ENCODE measurements around the gene AKR1C1.
"Not testable (repeated sequence)": the region's sequence is repeated elsewhere in the genome, so short reads cannot be mapped to it uniquely, and the experiment has no call there.

Gene AKR1C1

DNA sequence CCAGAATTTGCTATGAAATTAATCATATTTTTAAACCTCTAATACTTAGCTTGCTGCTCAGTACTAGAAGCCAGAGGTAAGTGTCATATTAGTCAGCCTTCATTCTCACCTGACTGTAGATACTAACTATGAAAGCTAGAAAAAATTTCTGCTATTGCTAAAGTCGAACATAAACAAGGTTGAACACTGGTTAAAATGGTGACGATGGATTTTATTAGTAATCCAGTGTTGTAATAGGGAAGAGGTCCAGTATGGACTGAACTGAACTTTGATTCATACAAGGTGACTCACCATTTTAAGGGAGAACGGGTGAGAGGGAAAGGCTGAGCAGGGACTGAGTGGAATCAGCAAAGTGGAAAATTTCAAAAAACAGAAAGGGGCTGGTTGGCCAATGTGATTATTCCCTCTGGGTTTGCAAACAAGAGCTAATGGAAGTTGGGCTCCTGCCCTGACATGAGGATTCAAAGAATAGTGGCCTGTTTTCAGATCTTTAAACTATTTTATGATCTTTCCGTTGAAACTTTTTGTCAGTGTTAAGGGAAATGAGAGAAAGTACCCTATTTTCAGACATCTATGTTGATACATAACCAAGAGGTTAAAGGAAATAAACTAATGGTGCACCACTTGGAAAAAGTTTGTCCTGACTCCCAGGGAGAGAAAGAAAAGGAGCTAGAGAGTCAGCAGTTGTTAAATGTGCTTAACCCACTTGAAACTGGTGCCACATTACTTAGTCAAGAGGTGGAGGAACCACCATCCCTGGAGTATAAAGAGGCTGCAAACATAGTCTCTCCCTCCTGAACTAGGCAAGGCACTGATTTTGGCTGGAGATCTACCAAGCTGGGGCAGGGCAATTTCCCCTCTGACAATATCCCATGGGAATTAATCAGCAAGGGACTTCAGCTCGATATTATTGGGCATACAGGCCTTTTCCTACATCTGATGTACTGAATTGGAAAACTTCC lies 15.3 kb upstream of the AKR1C1 start:
- no peak for DNase-seq (ENCODE audit: low read depth)

- not testable (repeated sequence) for DNase-seq (ENCODE audit: low read depth)
These were observed 11.6 kb upstream of the AKR1C1 start for GRCh38 chr10:4951512-4952162.

DNA sequence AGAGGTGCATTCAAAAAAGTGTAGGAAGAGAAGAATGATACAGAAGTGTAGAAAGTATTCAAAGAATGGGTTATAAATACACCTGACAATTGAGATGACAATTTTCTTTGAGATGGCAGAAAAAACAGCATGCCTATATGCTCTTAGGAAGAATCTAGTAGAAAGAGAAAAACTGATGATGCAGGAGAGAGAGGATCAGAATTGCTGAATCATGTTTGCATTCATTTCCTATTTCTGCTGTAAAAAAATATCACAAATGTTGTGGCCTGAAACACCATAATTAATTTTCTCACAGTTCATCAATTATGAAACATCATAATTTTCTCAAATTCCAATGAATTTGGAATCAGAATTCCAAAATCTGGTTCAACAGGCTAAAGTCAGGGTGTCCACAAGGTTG lies 9.8 kb upstream of the AKR1C1 start:
- DNase-seq (ENCODE audit: low read depth), result no peak

DNA sequence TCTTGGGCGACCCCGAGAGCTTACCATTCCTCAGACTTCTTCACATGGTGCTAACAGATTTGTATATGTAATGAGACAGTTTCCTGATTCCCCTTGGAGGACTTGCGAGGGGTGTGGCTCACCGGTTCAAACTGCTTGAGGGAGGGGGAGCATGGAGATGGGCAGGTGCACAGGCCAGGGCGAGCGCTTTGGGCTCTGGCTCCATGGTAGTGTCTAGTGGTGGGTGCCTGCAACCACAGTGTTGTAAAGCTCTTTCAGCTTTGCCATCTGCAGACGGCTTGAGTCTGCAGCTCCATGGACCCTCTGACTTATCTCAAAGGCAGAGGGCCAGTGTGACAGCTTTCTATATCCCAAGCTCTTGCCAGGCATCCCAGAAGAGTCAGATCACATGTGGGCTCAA lies 7.1 kb upstream of the AKR1C1 start:
- DNase-seq (ENCODE audit: low read depth), result not testable (repeated sequence)

- DNase-seq (ENCODE audit: low read depth), result not testable (repeated sequence)
These were observed 6.1 kb upstream of the AKR1C1 start for GRCh38 chr10:4956955-4957645.

DNA sequence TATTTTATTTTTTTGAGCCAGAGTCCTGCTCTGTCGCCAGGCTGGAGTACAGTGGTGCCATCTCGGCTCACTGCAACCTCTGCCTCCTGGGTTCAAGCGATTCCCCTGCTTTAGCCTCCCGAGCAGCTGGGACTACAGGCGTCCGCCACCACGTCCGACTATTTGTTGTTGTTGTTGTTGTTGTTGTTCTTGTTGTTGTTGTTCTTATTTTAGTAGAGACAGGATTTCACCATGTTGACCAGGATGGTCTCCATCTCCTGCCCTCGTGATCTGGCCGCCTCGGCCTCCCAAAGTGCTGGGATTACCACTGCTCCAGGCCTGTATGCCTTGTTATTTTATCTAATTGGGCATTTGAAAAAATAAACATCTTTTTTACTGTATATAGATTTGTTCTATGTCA lies 1.7 kb upstream of the AKR1C1 start:
- DNase-seq (ENCODE audit: low read depth), result not testable (repeated sequence)

GRCh38 chr10:4962308-4962707 lies 907 bp upstream of the AKR1C1 start:
- DNase-seq (ENCODE audit: low read depth), result not testable (repeated sequence)

GRCh38 chr10:4963815-4964154 lies 570 bp downstream of the AKR1C1 start:
- DNase-seq (ENCODE audit: low read depth), result not testable (repeated sequence)

- DNase-seq (ENCODE audit: low read depth), result not testable (repeated sequence)
These were observed 2.5 kb downstream of the AKR1C1 start for GRCh38 chr10:4965763-4966162.

DNA sequence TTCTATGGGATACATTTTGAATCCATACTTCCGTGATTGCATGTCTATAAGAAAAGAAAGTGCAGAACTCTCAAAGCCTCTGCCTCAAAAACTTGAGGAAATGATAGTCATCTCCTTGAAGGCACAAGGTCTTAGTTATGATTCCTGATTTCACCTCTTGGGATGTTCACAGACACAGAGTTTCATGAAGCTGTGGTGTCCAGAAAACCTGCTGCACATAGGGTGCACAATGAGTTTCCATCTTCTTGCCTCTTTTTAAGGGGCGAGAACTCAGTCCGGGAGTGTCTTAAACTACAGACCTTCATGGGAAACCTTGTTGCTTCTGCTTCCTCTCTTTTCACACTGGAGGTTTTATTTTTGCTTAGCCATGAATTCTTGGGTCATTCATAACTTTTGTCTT lies 4.0 kb downstream of the AKR1C1 start:
- not testable (repeated sequence) for DNase-seq (ENCODE audit: low read depth)

DNA sequence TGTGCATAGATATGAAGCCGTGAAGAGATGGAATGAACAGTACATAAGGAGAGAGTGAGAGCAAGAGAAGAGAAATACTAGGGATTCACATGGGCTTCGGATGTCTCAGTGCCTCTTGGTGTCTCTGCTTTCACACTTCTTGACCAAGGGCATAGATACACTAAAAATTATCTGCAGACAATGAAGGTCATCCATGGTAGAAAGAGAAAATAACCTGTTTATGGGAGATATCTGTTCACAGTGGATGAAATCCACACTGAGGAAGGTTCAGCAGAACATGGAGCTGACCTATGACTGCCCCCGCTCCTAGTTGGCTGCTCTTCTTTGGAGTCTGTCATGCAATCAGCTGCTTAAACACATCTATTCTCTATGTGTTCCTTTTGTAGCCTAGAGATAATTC lies 6.1 kb downstream of the AKR1C1 start:
- not testable (repeated sequence) for DNase-seq (ENCODE audit: low read depth)

GRCh38 chr10:4970362-4970761 lies 7.1 kb downstream of the AKR1C1 start:
- not testable (repeated sequence) for DNase-seq (ENCODE audit: low read depth)

DNA sequence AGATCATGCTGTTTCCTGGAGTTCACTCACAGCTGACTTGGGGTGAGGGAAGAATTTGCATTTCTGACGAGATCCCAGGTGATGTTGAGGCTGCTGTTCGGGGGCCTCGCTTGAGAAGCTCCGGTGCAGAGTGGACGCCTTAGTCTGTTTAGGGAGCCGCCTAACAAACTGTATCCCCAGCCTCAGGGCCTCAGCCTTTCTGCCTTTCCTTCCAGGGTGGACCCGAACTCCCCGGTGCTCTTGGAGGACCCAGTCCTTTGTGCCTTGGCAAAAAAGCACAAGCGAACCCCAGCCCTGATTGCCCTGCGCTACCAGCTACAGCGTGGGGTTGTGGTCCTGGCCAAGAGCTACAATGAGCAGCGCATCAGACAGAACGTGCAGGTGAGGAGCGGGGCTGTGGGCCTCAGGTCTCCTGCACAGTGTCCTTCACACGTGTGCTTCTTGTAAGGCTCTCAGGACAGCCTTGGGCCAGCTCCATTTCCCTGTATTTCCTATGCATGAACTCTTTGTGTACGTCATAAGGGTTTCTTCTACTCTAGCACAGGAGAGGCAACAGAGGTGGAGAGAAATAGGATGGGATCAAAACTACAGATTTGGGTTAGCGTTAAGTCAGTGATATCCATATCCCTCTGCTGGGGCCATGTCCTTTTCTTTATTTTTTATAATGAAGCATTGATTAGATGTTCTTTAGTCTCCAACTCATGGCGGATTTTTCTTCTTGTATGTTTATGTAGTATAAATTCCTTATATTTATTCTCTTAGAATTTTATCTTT lies 9.3 kb downstream of the AKR1C1 start:
- not testable (repeated sequence) for DNase-seq (ENCODE audit: low read depth)

DNA sequence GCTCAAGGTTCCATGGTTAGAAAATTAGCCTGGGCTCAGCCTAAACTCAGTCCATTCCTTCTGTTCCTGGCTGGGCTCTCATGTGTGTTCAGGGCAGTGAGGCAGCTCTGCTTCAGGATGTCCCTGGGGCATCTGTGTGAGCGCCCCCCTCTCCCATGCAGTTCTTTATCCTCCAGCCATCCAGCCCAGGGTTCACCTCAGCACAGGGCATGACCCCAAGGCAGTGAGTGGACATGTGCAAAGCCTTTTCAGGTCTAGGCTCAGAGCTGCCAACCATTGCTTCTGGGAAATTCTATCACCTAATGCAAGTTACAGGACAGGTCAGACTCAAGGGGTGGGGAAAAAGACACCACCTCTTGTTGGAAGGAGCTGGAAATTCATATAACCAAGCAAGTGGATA lies 10.1 kb downstream of the AKR1C1 start:
- DNase-seq (ENCODE audit: low read depth), result not testable (repeated sequence)

DNA sequence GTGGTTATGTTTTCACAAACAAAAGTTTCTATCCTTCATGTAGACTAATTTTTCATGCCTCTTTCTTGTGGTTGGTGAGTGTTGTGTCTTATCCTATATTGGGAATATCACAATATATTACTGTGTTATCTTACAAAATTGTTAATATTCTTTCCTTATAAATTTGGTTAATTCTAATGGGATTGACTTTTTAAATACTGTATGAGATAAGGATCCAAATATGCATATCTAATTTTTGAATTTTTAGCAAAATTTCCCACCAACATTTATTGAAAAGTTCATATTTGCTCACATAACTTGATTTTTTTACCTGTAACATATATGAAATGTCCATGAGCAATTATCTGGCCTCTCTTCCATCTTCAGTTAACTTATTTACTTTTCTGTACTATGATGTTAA lies 11.2 kb downstream of the AKR1C1 start:
- not testable (repeated sequence) for DNase-seq (ENCODE audit: low read depth)

DNA sequence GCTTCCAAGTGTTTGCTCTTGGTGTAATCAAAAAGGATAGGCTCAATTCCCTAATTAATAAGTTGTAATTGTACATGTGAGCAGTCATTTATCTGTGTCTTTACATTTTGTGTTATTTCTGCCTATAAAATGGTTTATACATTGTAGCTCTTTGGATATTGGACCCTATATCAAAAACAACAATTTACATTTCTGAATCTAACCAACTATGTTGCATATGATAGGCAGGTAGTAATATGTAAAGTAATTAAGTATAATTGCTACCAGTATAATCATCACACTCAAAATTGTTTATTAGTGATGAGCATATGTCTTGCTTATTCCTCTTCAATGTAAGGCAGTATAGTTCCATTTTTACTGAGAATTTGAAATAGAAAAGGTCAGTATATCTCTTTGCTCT lies 13.8 kb downstream of the AKR1C1 start:
- DNase-seq (ENCODE audit: low read depth), result no peak

- DNase-seq (ENCODE audit: low read depth), result no peak
These were observed 15.7 kb downstream of the AKR1C1 start for GRCh38 chr10:4978870-4979269.

DNA sequence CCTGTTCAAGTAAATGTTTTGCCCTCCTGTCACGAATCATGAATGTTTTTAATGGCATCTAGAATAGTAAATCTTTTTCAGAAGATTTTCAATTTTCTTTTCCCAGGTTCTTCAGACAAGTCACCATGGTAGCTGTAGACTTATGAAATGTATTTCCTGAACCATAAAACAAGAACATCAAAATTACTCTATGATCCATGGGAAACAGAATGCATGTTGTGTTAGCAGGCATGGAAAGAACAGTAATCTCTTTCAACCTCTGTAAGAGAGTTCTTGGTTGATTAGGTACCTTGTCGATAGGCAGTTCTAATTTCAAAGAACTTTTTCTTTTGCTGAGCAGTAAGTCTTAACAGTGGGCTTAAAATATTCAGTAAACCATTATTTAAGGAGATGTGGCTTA lies 17.6 kb downstream of the AKR1C1 start:
- no peak for DNase-seq (ENCODE audit: low read depth)

DNA sequence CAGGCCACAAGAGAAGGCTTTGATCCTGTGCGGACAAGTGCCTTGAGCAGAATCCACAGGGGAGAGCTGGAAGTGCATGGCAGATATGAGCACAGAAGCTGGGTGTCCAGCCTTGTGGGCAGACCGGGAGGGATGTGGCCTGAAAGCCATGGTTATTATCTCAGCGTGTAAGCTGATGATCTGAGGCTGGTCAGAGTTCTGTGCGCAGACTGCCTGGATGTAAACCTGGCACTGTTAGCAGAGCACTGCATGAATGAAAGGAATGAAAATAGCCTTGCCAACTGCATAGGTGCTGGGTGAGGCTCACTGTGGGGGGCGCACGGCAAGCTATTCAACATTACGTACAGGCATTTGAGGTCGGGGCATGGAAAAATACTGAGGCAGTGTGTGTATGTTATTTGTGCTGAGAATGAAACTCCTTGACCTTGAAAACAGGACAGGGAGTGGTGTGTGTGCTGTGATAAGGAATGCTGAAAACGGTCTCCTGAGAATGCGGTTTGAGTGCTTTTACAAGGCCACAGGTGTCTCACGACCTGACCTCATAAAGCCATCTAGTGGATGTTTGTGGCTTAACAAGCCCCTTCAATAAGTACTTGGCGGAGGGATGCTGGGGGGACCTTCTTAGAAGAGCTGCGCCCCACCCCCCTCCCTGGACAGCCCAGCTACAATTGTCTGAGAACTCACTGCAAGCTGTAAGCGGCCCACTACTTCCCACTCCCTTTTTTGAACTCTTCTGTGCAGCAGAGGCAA lies 18.7 kb downstream of the AKR1C1 start:
- DNase-seq (ENCODE audit: low read depth), result no peak

GRCh38 chr10:4982764-4983226 lies 19.6 kb downstream of the AKR1C1 start:
- DNase-seq (ENCODE audit: low read depth), result no peak

DNA sequence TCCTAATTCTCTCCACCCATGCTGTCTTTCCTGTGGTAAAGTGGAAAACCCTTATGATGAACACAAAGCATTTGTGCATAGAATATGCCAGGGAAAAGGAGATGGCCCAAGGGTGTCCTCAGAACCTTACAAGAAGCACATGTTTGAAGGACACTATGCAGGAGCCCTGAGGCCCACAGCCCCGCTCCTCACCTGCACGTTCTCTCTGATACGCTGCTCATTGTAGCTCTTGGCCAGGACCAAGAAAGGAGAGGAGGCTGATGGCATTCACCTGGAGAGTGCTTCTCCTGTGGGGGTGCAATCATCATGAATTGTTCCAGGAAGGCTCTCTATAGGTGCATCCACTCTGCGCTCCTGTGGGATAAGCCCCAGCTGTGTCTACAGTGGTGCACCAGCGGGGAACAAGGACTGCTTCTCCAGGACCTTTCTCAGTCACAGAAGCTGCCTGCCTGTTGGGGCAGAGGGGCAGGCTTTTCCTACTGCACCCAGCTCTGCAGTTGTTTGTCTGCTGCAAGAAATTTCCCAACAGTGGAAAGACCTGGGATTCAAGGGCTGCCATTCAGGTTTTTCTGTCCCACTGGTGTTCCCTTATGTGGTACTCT lies 20.5 kb downstream of the AKR1C1 start:
- DNase-seq (ENCODE audit: low read depth), result no peak

Measured in activated T-helper 1 cell treated with Interleukin-2 at 50 U/mL for 16 hours (primary cell).